ENCODE measurements around the gene TACO1. TPM values are rescaled to one million over a fixed set of nuclear protein-coding genes. Genes with fewer than 3 reads are reported as not detected.

TACO1 gene
- total RNA-seq, 4 donors from 2014 or later = 28.7 to 37.4 (median 30.6) TPM

DNA sequence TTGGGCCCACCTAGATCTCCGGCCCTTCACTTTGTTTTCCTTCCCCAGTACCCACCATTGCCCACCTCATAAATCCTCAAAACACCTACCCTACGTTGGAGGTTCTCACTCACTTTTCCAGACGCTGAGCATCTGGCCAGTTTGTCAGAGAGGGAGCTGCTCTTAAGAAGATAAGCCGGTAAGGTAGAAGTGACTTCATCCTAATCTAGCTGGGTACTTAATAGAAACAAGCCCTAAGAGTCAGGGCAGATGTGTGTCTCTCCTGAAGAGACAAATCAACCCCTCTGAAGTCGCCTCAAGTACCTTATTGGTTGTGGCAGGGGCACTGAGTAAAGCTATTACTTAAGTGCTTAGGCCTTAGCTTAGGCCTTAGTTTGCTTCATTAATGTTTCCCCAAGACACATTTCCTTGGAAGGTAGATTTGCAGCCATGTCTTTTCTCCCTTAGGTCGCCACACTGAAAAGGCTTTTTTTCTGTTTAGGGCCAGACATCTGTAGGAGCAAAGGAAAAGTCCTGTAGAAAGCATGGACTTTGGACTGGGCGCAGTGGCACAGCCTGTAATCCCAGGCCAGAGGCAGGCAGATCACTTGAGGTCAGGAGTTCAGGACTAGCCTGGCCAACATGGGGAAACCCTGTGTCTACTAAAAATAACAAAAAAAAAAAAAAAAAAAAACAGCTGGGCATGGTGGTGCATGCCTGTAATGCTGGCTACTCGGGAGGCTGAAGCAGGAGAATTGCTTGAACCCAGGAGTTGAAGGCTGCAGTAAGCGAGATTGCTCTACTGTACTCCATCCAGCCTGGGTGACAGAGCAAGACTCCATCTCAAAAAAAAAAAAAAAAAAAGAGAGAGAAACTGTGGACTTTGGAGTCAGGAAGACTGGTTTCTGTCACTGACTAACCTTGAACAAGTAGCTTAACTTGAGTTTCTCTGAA lies 1.0 kb downstream of the TACO1 start:
- Histone ChIP-seq H3K9me3 (no peaks in the 10 kb centered on the region), H3K27me3 (no peaks in the 10 kb centered on the region), H3K4me3 (peak overlapping the region; percentile 80 to 100 (median 91)), H3K27ac (peak overlapping the region; percentile 85 to 98 (median 93)), H3K36me3 (peaks cover 0 to 34% of the 10 kb centered on the region in 2 donors), H3K4me1 (peaks cover 11 to 17% of the 10 kb centered on the region in 2 donors)
- in situ Hi-C loops (cut with MboI; ENCODE audit: low sequenced_read_pairs in 4 of 4) (loop anchor here in 1 of 4 donors (10.0 kb wide), 1 partner anchor 57 kb away; no protein-coding TSS in a partner anchor), intact Hi-C loops (cut with DNase I; ENCODE audit: low total_unique reads) (no loop called here)
- ATAC-seq (peak; percentile 16 to 25), DNase-seq (no peak)
- TF ChIP-seq POLR2A (IDR thresholded peaks at IDR 0.05) = no peak
- TF ChIP-seq, protein P1, sequence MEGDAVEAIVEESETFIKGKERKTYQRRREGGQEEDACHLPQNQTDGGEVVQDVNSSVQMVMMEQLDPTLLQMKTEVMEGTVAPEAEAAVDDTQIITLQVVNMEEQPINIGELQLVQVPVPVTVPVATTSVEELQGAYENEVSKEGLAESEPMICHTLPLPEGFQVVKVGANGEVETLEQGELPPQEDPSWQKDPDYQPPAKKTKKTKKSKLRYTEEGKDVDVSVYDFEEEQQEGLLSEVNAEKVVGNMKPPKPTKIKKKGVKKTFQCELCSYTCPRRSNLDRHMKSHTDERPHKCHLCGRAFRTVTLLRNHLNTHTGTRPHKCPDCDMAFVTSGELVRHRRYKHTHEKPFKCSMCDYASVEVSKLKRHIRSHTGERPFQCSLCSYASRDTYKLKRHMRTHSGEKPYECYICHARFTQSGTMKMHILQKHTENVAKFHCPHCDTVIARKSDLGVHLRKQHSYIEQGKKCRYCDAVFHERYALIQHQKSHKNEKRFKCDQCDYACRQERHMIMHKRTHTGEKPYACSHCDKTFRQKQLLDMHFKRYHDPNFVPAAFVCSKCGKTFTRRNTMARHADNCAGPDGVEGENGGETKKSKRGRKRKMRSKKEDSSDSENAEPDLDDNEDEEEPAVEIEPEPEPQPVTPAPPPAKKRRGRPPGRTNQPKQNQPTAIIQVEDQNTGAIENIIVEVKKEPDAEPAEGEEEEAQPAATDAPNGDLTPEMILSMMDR (IDR thresholded peaks at IDR 0.05 in 4 of 5, conservative IDR thresholded peaks at IDR 0.05 in 1 of 5) = no peak

DNA sequence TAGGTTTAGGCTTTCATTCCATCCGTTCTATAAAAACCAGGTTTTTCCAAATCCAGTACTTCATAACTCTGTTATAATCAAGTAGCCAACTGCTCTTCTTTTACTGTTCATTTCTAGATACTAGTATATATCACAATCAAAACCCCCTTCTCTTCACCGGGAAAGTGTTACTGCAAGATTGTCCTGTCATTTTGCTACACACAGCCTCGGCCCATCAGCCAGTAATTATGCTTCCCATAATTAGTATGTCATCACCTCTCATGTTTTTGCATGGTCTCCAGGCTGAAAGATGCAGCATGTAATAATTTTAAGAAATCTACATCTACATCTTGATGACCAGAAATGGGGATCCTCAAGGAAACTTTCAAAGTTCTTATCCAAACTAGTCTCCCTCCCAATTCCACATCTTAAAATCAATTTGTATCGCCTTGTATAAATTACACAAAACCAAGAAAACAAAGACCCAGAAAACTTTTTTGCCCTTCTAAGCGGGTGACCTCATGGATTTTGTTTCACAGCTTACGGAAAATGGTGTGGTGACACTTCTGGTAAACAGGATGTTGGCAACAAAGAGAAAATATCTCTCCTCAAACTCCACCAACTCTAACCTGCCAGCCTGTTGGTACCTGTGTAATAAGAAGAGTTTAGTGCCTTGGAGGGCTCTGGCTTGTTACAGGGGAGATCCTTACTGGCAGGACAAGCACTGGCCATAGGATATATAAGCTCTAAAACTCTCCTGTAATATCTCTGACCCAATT lies 9.3 kb downstream of the TACO1 start:
- Histone ChIP-seq H3K9me3 (no peaks in the 10 kb centered on the region), H3K27ac (no peak overlapping the region), H3K4me3 (no peak overlapping the region), H3K27me3 (no peaks in the 10 kb centered on the region), H3K4me1 (no peaks in the 10 kb centered on the region), H3K36me3 (peaks cover 0 to 58% of the 10 kb centered on the region in 2 donors)
- intact Hi-C loops (cut with DNase I; ENCODE audit: low total_unique reads) = no loop called here
- in situ Hi-C loops (cut with MboI; ENCODE audit: low sequenced_read_pairs in 4 of 4) = loop anchor here (5.0 to 10.0 kb wide), 2 partner anchors 65 to 188 kb away; no protein-coding TSS in a partner anchor
- no peak for TF ChIP-seq POLR2A (IDR thresholded peaks at IDR 0.05)
- TF ChIP-seq, protein P1 (IDR thresholded peaks at IDR 0.05 in 4 of 5, conservative IDR thresholded peaks at IDR 0.05 in 1 of 5) = no peak
- ATAC-seq (no peak), DNase-seq (no peak)

DNA sequence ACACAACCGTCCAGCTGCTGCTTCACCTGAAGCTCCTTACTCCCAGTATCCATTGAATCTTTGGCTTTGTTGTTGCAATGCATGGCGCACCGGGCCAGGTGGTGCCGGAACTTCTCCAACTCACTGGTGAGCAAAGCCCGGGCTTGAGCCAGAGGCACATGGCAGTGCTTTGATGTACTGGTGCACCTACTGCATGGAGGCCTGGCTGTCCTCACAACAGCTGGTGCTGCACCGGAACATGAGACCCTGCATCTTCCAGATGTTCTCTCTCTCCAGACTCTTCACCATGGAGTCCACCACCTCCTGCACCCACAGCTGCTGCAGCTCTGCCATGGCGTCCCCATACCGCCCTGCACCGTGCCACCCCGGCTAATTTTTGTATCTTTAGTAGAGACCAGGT lies 10.2 kb downstream of the TACO1 start:
- TF ChIP-seq, protein P1 (IDR thresholded peaks at IDR 0.05 in 4 of 5, conservative IDR thresholded peaks at IDR 0.05 in 1 of 5) = no peak
- TF ChIP-seq POLR2A (IDR thresholded peaks at IDR 0.05) = no peak
- Histone ChIP-seq H3K4me1 (no peaks in the 10 kb centered on the region), H3K4me3 (no peak overlapping the region), H3K27ac (no peak overlapping the region), H3K36me3 (peaks cover 0 to 49% of the 10 kb centered on the region in 2 donors), H3K27me3 (no peaks in the 10 kb centered on the region), H3K9me3 (no peaks in the 10 kb centered on the region)
- DNase-seq (no peak), ATAC-seq (no peak)
- intact Hi-C loops (cut with DNase I; ENCODE audit: low total_unique reads) (no loop called here), in situ Hi-C loops (cut with MboI; ENCODE audit: low sequenced_read_pairs in 4 of 4) (loop anchor here (5.0 kb wide), 1 partner anchor 189 kb away; no protein-coding TSS in a partner anchor)

DNA sequence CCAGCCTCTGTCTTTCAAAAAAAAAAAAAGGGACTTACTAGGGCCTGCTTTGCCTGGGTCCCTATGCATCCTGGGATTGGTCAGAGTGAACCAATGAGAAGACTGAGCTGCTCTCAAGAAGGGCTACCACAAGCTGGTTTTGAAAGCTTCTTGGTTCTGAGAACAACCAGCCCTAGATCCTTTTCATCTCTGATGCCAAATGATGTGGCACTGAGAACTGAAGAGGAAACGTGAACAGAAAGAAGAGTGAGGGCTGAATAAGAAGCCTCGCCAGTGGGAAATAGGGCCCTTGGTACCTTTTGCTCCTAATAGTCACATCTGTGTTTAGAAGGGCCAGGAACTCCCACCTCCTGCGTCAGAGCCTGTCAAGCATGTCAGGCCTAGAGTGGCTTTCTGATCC lies 10.7 kb downstream of the TACO1 start:
- Histone ChIP-seq H3K27ac (no peak overlapping the region), H3K36me3 (peaks cover 0 to 44% of the 10 kb centered on the region in 2 donors), H3K9me3 (no peaks in the 10 kb centered on the region), H3K4me3 (no peak overlapping the region), H3K4me1 (no peaks in the 10 kb centered on the region), H3K27me3 (no peaks in the 10 kb centered on the region)
- TF ChIP-seq, protein P1 (IDR thresholded peaks at IDR 0.05 in 4 of 5, conservative IDR thresholded peaks at IDR 0.05 in 1 of 5) = no peak
- no peak for TF ChIP-seq POLR2A (IDR thresholded peaks at IDR 0.05)
- DNase-seq = no peak
- in situ Hi-C loops (cut with MboI; ENCODE audit: low sequenced_read_pairs in 4 of 4) (loop anchor here (5.0 kb wide), 1 partner anchor 189 kb away; no protein-coding TSS in a partner anchor), intact Hi-C loops (cut with DNase I; ENCODE audit: low total_unique reads) (no loop called here)
- no peak for ATAC-seq
